H1 (cell line): ENCODE data around the gene STAU1. TPM values are rescaled to one million over a fixed set of nuclear protein-coding genes. Genes with fewer than 3 reads are reported as not detected.

Experiments
- CTCF ChIA-PET: fragments of 300-600 bp; sonication (Branson Sonifier 250); formaldehyde crosslinking; loops from one replicate; lab custom pipeline; 2021; ENCODE audit not compliant: partially characterized antibody; lab: Charles Lee
- POLR2A ChIA-PET: fragments of 300-600 bp; sonication (Branson Sonifier 250); formaldehyde crosslinking; loops from one replicate; lab custom pipeline; 2021; ENCODE audit warnings: inconsistent platforms; ENCODE audit not compliant: partially characterized antibody; lab: Charles Lee
- DNase-seq, 2 experiments: peaks; one replicate each; pipeline versions ENCODE4 v3.0.0 to v3.0.0-alpha.2; 2010 to 2022; ENCODE audit warnings: low spot score in 2 of 2, low read depth in 1 of 2, mixed read lengths in 1 of 2
- FAIRE-seq: peaks from 2 replicates; lab custom pipeline; 2011; peaks lifted over from hg19 to GRCh38; lab: Jason Lieb, UNC
- H2AFZ ChIP-seq: 2 replicates; pipeline ENCODE4 v1.8.1; 2012; ENCODE audit warnings: low read length, inconsistent platforms
- H2AK5ac ChIP-seq: 2 replicates; pipeline ENCODE4 v1.6.1; 2013; ENCODE audit warnings: low read depth, low read length
- H2BK120ac ChIP-seq: replicated peaks from 2 replicates; pipeline ENCODE3; 2013; ENCODE audit warnings: low read depth, low read length, inconsistent platforms
- H2BK12ac ChIP-seq: 2 replicates; pipeline ENCODE4 v1.6.1; 2013; ENCODE audit warnings: low read depth, low read length
- H2BK15ac ChIP-seq: 2 replicates; pipeline ENCODE4 v1.6.1; 2013; ENCODE audit warnings: low read length
- H2BK20ac ChIP-seq: 2 replicates; pipeline ENCODE4 v1.6.1; 2013; ENCODE audit warnings: low read length
- H2BK5ac ChIP-seq: 2 replicates; pipeline ENCODE4 v1.6.1; 2013; ENCODE audit warnings: low read depth, low read length
- H3K14ac ChIP-seq: 2 replicates; pipeline ENCODE4 v1.6.1; 2013; ENCODE audit warnings: inconsistent platforms; ENCODE audit not compliant: insufficient read length
- H3K18ac ChIP-seq: 2 replicates; pipeline ENCODE4 v1.6.1; 2013; ENCODE audit warnings: low read length; ENCODE audit errors: extremely low read depth
- H3K23ac ChIP-seq: 2 replicates; pipeline ENCODE4 v1.6.1; 2013; ENCODE audit warnings: inconsistent platforms; ENCODE audit not compliant: insufficient read length
- H3K23me2 ChIP-seq: 2 replicates; pipeline ENCODE4 v1.6.1; 2013; ENCODE audit warnings: low read depth, low read length
- H3K27ac ChIP-seq: 2 replicates; pipeline ENCODE4 v1.6.1; 2011; ENCODE audit warnings: low read depth, low read length, inconsistent platforms
- H3K27me3 ChIP-seq, 4 experiments: replicated peaks in 1 of 4; 1 replicate in 1 of 4; 2 replicates in 3 of 4; pipeline versions ENCODE4 v1.6.1 to v1.8.1; 2011 to 2013; ENCODE audit warnings: low read length in 3 of 4, mild to moderate bottlenecking in 3 of 4, inconsistent platforms in 2 of 4, mixed read lengths in 2 of 4, moderate library complexity in 1 of 4; ENCODE audit not compliant: control insufficient read depth in 3 of 4, insufficient read depth in 3 of 4; ENCODE audit errors: extremely low read depth in 1 of 4
- H3K36me3 ChIP-seq, 4 experiments: 2 replicates each; pipeline versions ENCODE4 v1.6.1 to v1.8.1; 2011 to 2013; ENCODE audit warnings: mild to moderate bottlenecking in 4 of 4, low read length in 3 of 4, moderate library complexity in 2 of 4, control low read depth in 1 of 4, inconsistent platforms in 1 of 4; ENCODE audit not compliant: insufficient read depth in 4 of 4, control insufficient read depth in 2 of 4
- H3K4ac ChIP-seq: replicated peaks from 2 replicates; pipeline ENCODE3; 2013; ENCODE audit warnings: low read length, low read depth, mixed read lengths, inconsistent platforms; ENCODE audit not compliant: insufficient read length
- H3K4me1 ChIP-seq, 4 experiments: replicated peaks in 1 of 4; 1 replicate in 1 of 4; 2 replicates in 3 of 4; pipeline versions ENCODE4 v1.6.1 to v1.8.1; 2011 to 2013; ENCODE audit warnings: low read length in 3 of 4, inconsistent platforms in 2 of 4, mixed read lengths in 1 of 4; ENCODE audit not compliant: insufficient read depth in 4 of 4, control insufficient read depth in 3 of 4
- H3K4me2 ChIP-seq, 2 experiments: 2 replicates each; pipeline versions ENCODE4 v1.6.1 to v1.8.1; 2011 to 2013; ENCODE audit warnings: low read depth in 2 of 2, low read length in 2 of 2, control low read depth in 1 of 2, inconsistent platforms in 1 of 2, mild to moderate bottlenecking in 1 of 2; ENCODE audit not compliant: insufficient read depth in 1 of 2
- H3K4me3 ChIP-seq, 4 experiments: fragments of 200-600, 300-600 bp in 1 of 4; sonication (generic), shearing (Covaris generic), sonication (Bioruptor Twin) in 1 of 4; 2 replicates each; pipeline versions ENCODE4 v1.5.1 to v1.8.1; 2011 to 2016; ENCODE audit warnings: low read length in 4 of 4, low read depth in 3 of 4, control low read depth in 2 of 4, inconsistent platforms in 2 of 4, mild to moderate bottlenecking in 2 of 4, mixed read lengths in 1 of 4, moderate library complexity in 1 of 4; ENCODE audit not compliant: insufficient read depth in 2 of 4; ENCODE audit errors: extremely low read depth in 1 of 4
- H3K56ac ChIP-seq: replicated peaks from 2 replicates; pipeline ENCODE3; 2013; ENCODE audit warnings: low read depth, mild to moderate bottlenecking, mixed read lengths, low read length, inconsistent platforms; ENCODE audit not compliant: insufficient read length
- H3K79me1 ChIP-seq: 2 replicates; pipeline ENCODE4 v1.6.1; 2013; ENCODE audit warnings: low read depth, low read length, control low read depth
- H3K79me2 ChIP-seq, 2 experiments: 2 replicates each; pipeline versions ENCODE4 v1.6.1 to v1.8.1; 2012 to 2013; ENCODE audit warnings: low read length in 2 of 2, mild to moderate bottlenecking in 2 of 2, inconsistent platforms in 1 of 2; ENCODE audit not compliant: insufficient read depth in 2 of 2, control insufficient read depth in 1 of 2
- H3K9ac ChIP-seq, 4 experiments: replicated peaks in 1 of 4; 1 replicate in 1 of 4; 2 replicates in 3 of 4; pipeline versions ENCODE4 v1.6.1 to v1.8.1; 2011 to 2013; ENCODE audit warnings: low read depth in 3 of 4, low read length in 3 of 4, control low read depth in 2 of 4, mild to moderate bottlenecking in 2 of 4, moderate library complexity in 2 of 4, inconsistent platforms in 1 of 4; ENCODE audit errors: extremely low read depth in 1 of 4
- H3K9me3 ChIP-seq, 2 experiments: 2 replicates each; pipeline versions ENCODE4 v1.6.1 to v1.8.1; 2012 to 2013; ENCODE audit warnings: mild to moderate bottlenecking in 2 of 2, moderate library complexity in 2 of 2, control low read depth in 1 of 2, inconsistent platforms in 1 of 2, low read depth in 1 of 2, low read length in 1 of 2, mixed read lengths in 1 of 2; ENCODE audit not compliant: insufficient read depth in 2 of 2
- H4K20me1 ChIP-seq, 2 experiments: replicated peaks in 1 of 2; 2 replicates each; pipeline versions ENCODE3 to v1.8.1; 2011 to 2013; ENCODE audit warnings: inconsistent platforms in 2 of 2, low read length in 2 of 2, mild to moderate bottlenecking in 1 of 2; ENCODE audit not compliant: insufficient read depth in 2 of 2, control insufficient read depth in 1 of 2
- H4K5ac ChIP-seq: 2 replicates; pipeline ENCODE4 v1.6.1; 2013; ENCODE audit warnings: low read length, low read depth, mixed read lengths, inconsistent platforms; ENCODE audit not compliant: insufficient read length
- H4K8ac ChIP-seq: 2 replicates; pipeline ENCODE4 v1.8.0; 2013; ENCODE audit warnings: mild to moderate bottlenecking, moderate library complexity, low read length, inconsistent platforms; ENCODE audit not compliant: insufficient read depth; ENCODE audit errors: extremely low read depth
- H4K91ac ChIP-seq: replicated peaks from 2 replicates; pipeline ENCODE3; 2013; ENCODE audit warnings: low read length, mixed read lengths, inconsistent platforms; ENCODE audit not compliant: insufficient read length
- ASH2L ChIP-seq: fragments of 200-600, 300-600 bp; sonication (generic); IDR thresholded peaks from one replicate; pipeline ENCODE4 v1.7.1; 2017; ENCODE audit warnings: low read length
- CBX8 ChIP-seq: fragments of 300-800, 300-1000 bp; sonication (generic); IDR thresholded peaks from 2 replicates; pipeline ENCODE4 v1.7.1; 2016; ENCODE audit warnings: low read depth, low read length, borderline replicate concordance
- CTCF ChIP-seq, 3 experiments: IDR thresholded peaks; 1 replicate in 2 of 3; 2 replicates in 1 of 3; pipeline versions ENCODE4 v1.5.1 to v1.6.1; 2011; ENCODE audit warnings: low read length in 3 of 3, mild to moderate bottlenecking in 3 of 3, inconsistent platforms in 2 of 3, low read depth in 1 of 3, moderate library complexity in 1 of 3; ENCODE audit not compliant: insufficient read depth in 1 of 3; ENCODE audit errors: control extremely low read depth in 1 of 3
- EP300 ChIP-seq, 2 experiments: IDR thresholded peaks; 1 replicate in 1 of 2; 2 replicates in 1 of 2; pipeline ENCODE4 v1.6.1; 2011 to 2012; ENCODE audit warnings: low read depth in 2 of 2, low read length in 2 of 2, mild to moderate bottlenecking in 2 of 2, borderline replicate concordance in 1 of 2, inconsistent platforms in 1 of 2, moderate library complexity in 1 of 2
- EZH2 ChIP-seq: fragments of 200-600 bp; sonication (generic); IDR thresholded peaks from 2 replicates; pipeline ENCODE4 v1.7.1; 2012; ENCODE audit warnings: low read depth, mild to moderate bottlenecking, moderate library complexity, low read length, inconsistent platforms; ENCODE audit not compliant: severe bottlenecking
- RAD21 ChIP-seq, 2 experiments: IDR thresholded peaks in 1 of 2; conservative IDR thresholded peaks in 1 of 2; 2 replicates each; pipeline ENCODE4 v1.6.1; 2011; ENCODE audit warnings: low read depth in 2 of 2, low read length in 2 of 2, improper control_type of control experiment in 1 of 2, inconsistent platforms in 1 of 2, mild to moderate bottlenecking in 1 of 2, moderate library complexity in 1 of 2
- WGBS, 2 experiments: shearing (Covaris generic) in 1 of 2; methylation state at CpG; one replicate each; pipeline versions ENCODE4 v1.1.6 to v1.1.7; 2013 to 2015; ENCODE audit warnings: low lambda C conversion rate in 2 of 2, mixed read lengths in 2 of 2, inconsistent platforms in 1 of 2, low coverage in 1 of 2, missing lambda C conversion rate in 1 of 2; ENCODE audit not compliant: insufficient replicate concordance in 2 of 2, insufficient coverage in 1 of 2, insufficient read length in 1 of 2; ENCODE audit errors: extremely low coverage in 1 of 2, missing lambda C conversion rate in 1 of 2; 5-methylcytosine and 5-hydroxymethylcytosine counted together
- polyA plus RNA-seq, 7 experiments: library from polyadenylated mRNA; depleted of rRNA in 3 of 7; stranded (reverse) in 5 of 7; unstranded in 2 of 7; fragments of >200 nt in 5 of 7; fragments of 200-250 nt in 2 of 7; gene quantifications; 1 replicate in 5 of 7; 2 replicates in 1 of 7; 4 replicates in 1 of 7; pipeline versions ENCODE4 v1.2.1 to v1.2.3, GENCODE V29; 2011 to 2013; ENCODE audit warnings: missing spikeins in 2 of 7, mixed read lengths in 2 of 7
- total RNA-seq: library from RNA; stranded (reverse); fragmentation: NEBNext Ultra II Directional; extraction: Animal tissue kit (Norgen Biotek cat#: 25700); gene quantifications from 2 replicates; pipeline ENCODE4 v1.2.1, GENCODE V29; 2021

The STAU1 gene
- total and polyA plus RNA-seq, 2 of the 8 experiments (the other 6 are each of a cell fraction or from before 2014, with no cell fraction given) = 41.4 to 107 TPM

GRCh38 chr20:49132995-49133478, 55.1 kb downstream of the STAU1 start:
- Histone ChIP-seq H2AK5ac (no peak overlapping the region), H3K9ac (no peak overlapping the region), H3K79me1 (peaks cover 3% of the 10 kb centered on the region; the same call in 1 of the 2 replicates), H2BK120ac (no peak overlapping the region), H3K4ac (no peak overlapping the region), H2BK5ac (peak overlapping the region; percentile 10; the same call in 1 of the 2 replicates), H2AFZ (no peak overlapping the region), H2BK12ac (no peak overlapping the region), H3K79me2 (peaks cover 0 to 6% of the 10 kb centered on the region in 2 experiments; a peak in 1 of 4 replicates), H2BK15ac (no peak overlapping the region), H3K36me3 (peaks cover 2 to 16% (median 6%) of the 10 kb centered on the region in 4 experiments; a peak in 6 of 8 replicates), H3K27ac (no peak overlapping the region), H3K23me2 (0 out of 2 replicates have a peak, but pooled peaks cover 2% of the 10 kb centered on the region), H4K20me1 (peaks cover 3 to 4% of the 10 kb centered on the region in 2 experiments), H3K56ac (no peak overlapping the region), H4K8ac (0 out of 2 replicates have a peak overlapping the region, but pooled peaks have one; percentile 0), H3K14ac (no peak overlapping the region), H3K23ac (no peak overlapping the region), H4K5ac (no peak overlapping the region), H3K9me3 (no peaks in the 10 kb centered on the region), H3K18ac (no peak overlapping the region), H2BK20ac (no peak overlapping the region), H3K4me1 (peaks cover 0 to 6% (median 0%) of the 10 kb centered on the region in 4 experiments; a peak in 3 of 7 replicates), H3K4me2 (no peak overlapping the region), H3K27me3 (no peaks in the 10 kb centered on the region), H4K91ac (no peak overlapping the region), H3K4me3 (no peak overlapping the region)
- FAIRE-seq (peak; percentile 32), DNase-seq (no peak)
- ChIA-PET CTCF (interaction anchor here (0.6 to 3.4 kb wide), 34 partner anchors 8 to 187 kb away, joined by 3 to 22 read pairs (median 4); partner anchors contain the start of gene DDX27), POLR2A (interaction anchor here (0.9 to 1.5 kb wide), 7 partner anchors 55 to 145 kb away, joined by 3 to 5 read pairs (median 4); partner anchors contain the start of genes STAU1 and ZNFX1)
- TF ChIP-seq CTCF (IDR thresholded peaks at IDR 0.05; ENCODE audit: control extremely low read depth in 1 of 3, insufficient read depth in 1 of 3, low read depth in 1 of 3, low read length in 3 of 3) (peak in 2 of 3 experiments; percentile 46 to 58; a peak in 3 of 4 replicates), ASH2L (no peak), CBX8 (no peak), EZH2 (no peak), EP300 (IDR thresholded peaks at IDR 0.05; ENCODE audit: borderline replicate concordance in 1 of 2, low read depth in 2 of 2, low read length in 2 of 2) (no peak), RAD21 (IDR thresholded peaks at IDR 0.05 in 1 of 2, conservative IDR thresholded peaks at IDR 0.05 in 1 of 2; ENCODE audit: low read depth in 2 of 2, low read length in 2 of 2) (peak; percentile 60 to 73)
- WGBS, 2 experiments = 70% methylated on average over 5 of the region's 5 CpGs; no CpG with 5 or more reads in 1 of the 2 experiments
